Neural cell (in vitro differentiated cells): ENCODE measurements around the gene ZDHHC5. TPM values are rescaled to one million over a fixed set of nuclear protein-coding genes. Genes with fewer than 3 reads are reported as not detected.

Experiments used
- H2AFZ ChIP-seq: fragments of 200-600, 300-800 bp; sonication (generic), shearing (Covaris generic); 2 replicates; pipeline ENCODE4 v1.6.0; 2014; ENCODE audit warnings: low read depth, mild to moderate bottlenecking, antibody characterized with exemption, low read length, moderate library complexity
- H3F3A ChIP-seq: fragments of 200-600 bp; shearing (Covaris generic); 2 replicates; pipeline ENCODE4 v1.6.1; 2016; ENCODE audit warnings: mild to moderate bottlenecking, moderate library complexity, mixed read lengths, antibody characterized with exemption, low read length; ENCODE audit not compliant: insufficient read depth, poor library complexity, severe bottlenecking
- H3K27ac ChIP-seq: fragments of 200-600, 300-800 bp; sonication (generic), shearing (Covaris generic); 2 replicates; pipeline ENCODE4 v1.5.1; 2014; ENCODE audit warnings: mild to moderate bottlenecking, low read length, moderate library complexity
- H3K27me3 ChIP-seq: fragments of 300-800, 200-600 bp; sonication (generic), shearing (Covaris generic); 2 replicates; pipeline ENCODE4 v1.6.0; 2014; ENCODE audit warnings: mild to moderate bottlenecking, low read depth, low read length, moderate library complexity; ENCODE audit not compliant: insufficient read depth
- H3K36me3 ChIP-seq: fragments of 300-800, 200-600 bp; sonication (generic), shearing (Covaris generic); 2 replicates; pipeline ENCODE4 v1.5.1; 2014; ENCODE audit warnings: mild to moderate bottlenecking, antibody characterized with exemption, low read length, moderate library complexity; ENCODE audit not compliant: insufficient read depth
- H3K4me2 ChIP-seq: fragments of 300-800, 200-600 bp; sonication (generic), shearing (Covaris generic); 2 replicates; pipeline ENCODE4 v1.6.0; 2014; ENCODE audit warnings: mild to moderate bottlenecking, low read length
- H3K4me3 ChIP-seq: fragments of 300-800, 200-600 bp; sonication (generic), shearing (Covaris generic); 2 replicates; pipeline ENCODE4 v1.5.1; 2014; ENCODE audit warnings: mild to moderate bottlenecking, low read length, moderate library complexity
- H3K79me2 ChIP-seq: fragments of 200-600 bp; shearing (Covaris generic); replicated peaks from 2 replicates; pipeline ENCODE4 v1.6.0; 2014; ENCODE audit warnings: mild to moderate bottlenecking, low read length, moderate library complexity; ENCODE audit not compliant: insufficient read depth
- H3K9ac ChIP-seq: fragments of 300-800, 200-600 bp; sonication (generic), shearing (Covaris generic); 2 replicates; pipeline ENCODE4 v1.6.1; 2016; ENCODE audit warnings: mild to moderate bottlenecking, low read length, mixed read lengths
- H3K9me2 ChIP-seq: fragments of 200-600 bp; shearing (Covaris generic); 2 replicates; pipeline ENCODE4 v1.6.1; 2016; ENCODE audit warnings: mild to moderate bottlenecking, low read length, mixed read lengths; ENCODE audit not compliant: insufficient read depth
- H3K9me3 ChIP-seq: fragments of 200-600, 300-800 bp; sonication (generic), shearing (Covaris generic); 2 replicates; pipeline ENCODE4 v1.6.1; 2016; ENCODE audit warnings: mild to moderate bottlenecking, mixed run types, low read length, moderate library complexity, mixed read lengths
- H4K20me1 ChIP-seq: fragments of 200-600 bp; shearing (Covaris generic); 2 replicates; pipeline ENCODE4 v1.6.1; 2016; ENCODE audit warnings: mild to moderate bottlenecking, mixed run types; ENCODE audit not compliant: insufficient read depth
- CTCF ChIP-seq: fragments of 450-650 bp; IDR thresholded peaks from 2 replicates; pipeline ENCODE4 v1.5.1; 2014; ENCODE audit warnings: antibody characterized with exemption, mild to moderate bottlenecking, moderate library complexity; ENCODE audit not compliant: poor library complexity, severe bottlenecking
- EP300 ChIP-seq: fragments of 450-650 bp; conservative IDR thresholded peaks from 2 replicates; pipeline ENCODE4 v1.6.1; 2014; ENCODE audit warnings: antibody characterized with exemption, mild to moderate bottlenecking, moderate library complexity; ENCODE audit not compliant: poor library complexity, severe bottlenecking
- EZH2 ChIP-seq: fragments of 200-600, 300-800 bp; shearing (Covaris generic), sonication (generic); IDR thresholded peaks from 2 replicates; pipeline ENCODE4 v1.6.1; 2014; ENCODE audit warnings: antibody characterized with exemption, low read length, borderline replicate concordance, mild to moderate bottlenecking; ENCODE audit not compliant: insufficient read depth, poor library complexity, severe bottlenecking
- MXI1 ChIP-seq: fragments of 450-650 bp; conservative IDR thresholded peaks from 2 replicates; pipeline ENCODE4 v1.6.1; 2014; ENCODE audit warnings: antibody characterized with exemption, mild to moderate bottlenecking; ENCODE audit not compliant: poor library complexity, severe bottlenecking
- POLR2AphosphoS5 ChIP-seq: IDR thresholded peaks from 2 replicates; pipeline ENCODE4 v1.6.1; 2012
- RAD21 ChIP-seq: fragments of 450-650 bp; conservative IDR thresholded peaks from 2 replicates; pipeline ENCODE4 v1.6.1; 2014; ENCODE audit warnings: antibody characterized with exemption, mild to moderate bottlenecking, moderate library complexity
- REST ChIP-seq: IDR thresholded peaks from 2 replicates; pipeline ENCODE4 v1.6.1; 2012; ENCODE audit warnings: borderline replicate concordance
- SMC3 ChIP-seq: fragments of 450-650 bp; conservative IDR thresholded peaks from 2 replicates; pipeline ENCODE4 v1.6.1; 2014; ENCODE audit warnings: antibody characterized with exemption, mild to moderate bottlenecking, moderate library complexity; ENCODE audit not compliant: poor library complexity
- TAF1 ChIP-seq: IDR thresholded peaks from 2 replicates; pipeline ENCODE4 v1.6.1; 2012; ENCODE audit warnings: low read depth
- polyA plus RNA-seq: library from polyadenylated mRNA; depleted of rRNA; stranded (reverse); fragments of >200 nt; gene quantifications from 2 replicates; pipeline ENCODE4 v1.2.3, GENCODE V29; 2014

ZDHHC5 gene
- polyA plus RNA-seq, 1 donor from 2014 or later = 15.8 TPM

- TF ChIP-seq EP300 = no peak
- no peak for TF ChIP-seq SMC3
- TF ChIP-seq TAF1 = no peak
- TF ChIP-seq REST = no peak
- TF ChIP-seq RAD21 = no peak
- TF ChIP-seq EZH2 = no peak
- TF ChIP-seq MXI1 = no peak
- TF ChIP-seq CTCF = no peak
- TF ChIP-seq POLR2AphosphoS5 = no peak
- H3K27me3 ChIP-seq = no peaks in the 10 kb centered on the region
- H3K4me2 ChIP-seq = no peak overlapping the region
- H3K9me2 ChIP-seq = no peaks in the 10 kb centered on the region
- no peak overlapping the region for H3K9ac ChIP-seq
- no peak overlapping the region for H2AFZ ChIP-seq
- H4K20me1 ChIP-seq = no peaks in the 10 kb centered on the region
- peaks cover 50% of the 10 kb centered on the region for H3K79me2 ChIP-seq
- H3K36me3 ChIP-seq = no peaks in the 10 kb centered on the region
- H3K27ac ChIP-seq = no peak overlapping the region
- H3K4me3 ChIP-seq = no peak overlapping the region
- no peaks in the 10 kb centered on the region for H3F3A ChIP-seq
- H3K9me3 ChIP-seq = no peaks in the 10 kb centered on the region
Measured at GRCh38 chr11:57674251-57674650, 6.3 kb downstream of the ZDHHC5 start.

GRCh38 chr11:57675176-57675941 is 7.4 kb downstream of the ZDHHC5 start:
- Histone ChIP-seq H3K9me3 (no peaks in the 10 kb centered on the region), H3K9me2 (no peaks in the 10 kb centered on the region), H3K27ac (no peak overlapping the region), H3F3A (no peaks in the 10 kb centered on the region), H3K4me2 (no peak overlapping the region), H2AFZ (no peak overlapping the region), H3K4me3 (no peak overlapping the region), H3K79me2 (peaks cover 39% of the 10 kb centered on the region), H3K27me3 (no peaks in the 10 kb centered on the region), H3K9ac (no peak overlapping the region), H4K20me1 (no peaks in the 10 kb centered on the region), H3K36me3 (no peaks in the 10 kb centered on the region)
- TF ChIP-seq EP300 (no peak), POLR2AphosphoS5 (no peak), TAF1 (no peak), EZH2 (no peak), RAD21 (no peak), SMC3 (no peak), MXI1 (no peak), REST (no peak), CTCF (no peak)
